Activated T-cell treated with anti-CD3 and anti-CD28 coated beads, Interleukin-2, amount 50 U/mL, for 24 hours (primary cell): ENCODE data around the gene SOX18.

Source experiments
- DNase-seq: peaks from one replicate; pipeline ENCODE4 v3.0.0-alpha.2; 2020
- H3K27ac Mint-ChIP-seq: 2 replicates; pipeline ENCODE4 v1.8.0; 2020; ENCODE audit warnings: mild to moderate bottlenecking, mixed read lengths
- H3K27me3 Mint-ChIP-seq: 2 replicates; pipeline ENCODE4 v1.8.0; 2020; ENCODE audit warnings: mixed read lengths
- H3K36me3 Mint-ChIP-seq: 2 replicates; pipeline ENCODE4 v1.8.0; 2020; ENCODE audit warnings: low read depth, mixed read lengths
- H3K4me1 Mint-ChIP-seq: 2 replicates; pipeline ENCODE4 v1.8.0; 2020; ENCODE audit warnings: low read depth, mixed read lengths
- H3K4me3 Mint-ChIP-seq: 2 replicates; pipeline ENCODE4 v1.8.0; 2020; ENCODE audit warnings: mild to moderate bottlenecking, moderate library complexity, mixed read lengths
- H3K9me3 Mint-ChIP-seq: 2 replicates; pipeline ENCODE4 v1.8.0; 2020; ENCODE audit warnings: mixed read lengths

Gene SOX18

GRCh38 chr20:64083804-64084684 lies 34.6 kb upstream of the SOX18 start, which contains the start of gene LKAAEAR1:
TSS of gene LKAAEAR1 (minus strand) at chr20:64084398. CDS start at chr20:64084219, 179 bp downstream.
- peaks cover 29% of the 10 kb centered on the region for H3K4me1 Mint-ChIP-seq
- H3K27ac Mint-ChIP-seq: no peak within 1 kb of the TSS
- peaks cover 1% of the 10 kb centered on the region for H3K36me3 Mint-ChIP-seq
- no peak for DNase-seq
- no peaks in the 10 kb centered on the region for H3K9me3 Mint-ChIP-seq
- peaks cover 18% of the 10 kb centered on the region for H3K27me3 Mint-ChIP-seq
- peak within 1 kb of the TSS; percentile 75 for H3K4me3 Mint-ChIP-seq

- DNase-seq: peak; percentile 84
- no peak overlapping the region for H3K27ac Mint-ChIP-seq
- H3K27me3 Mint-ChIP-seq: peaks cover 18% of the 10 kb centered on the region
- H3K9me3 Mint-ChIP-seq: no peaks in the 10 kb centered on the region
- peaks cover 33% of the 10 kb centered on the region for H3K4me1 Mint-ChIP-seq
- peaks cover 5% of the 10 kb centered on the region for H3K36me3 Mint-ChIP-seq
- H3K4me3 Mint-ChIP-seq: peak overlapping the region; percentile 66
Measured at GRCh38 chr20:64083378-64083803, 34.0 kb upstream of the SOX18 start.

GRCh38 chr20:64082820-64083377 lies 33.5 kb upstream of the SOX18 start:
- Mint-ChIP-seq H3K4me3 (peak overlapping the region; percentile 66), H3K27ac (no peak overlapping the region), H3K9me3 (no peaks in the 10 kb centered on the region), H3K27me3 (peaks cover 18% of the 10 kb centered on the region), H3K4me1 (peaks cover 37% of the 10 kb centered on the region), H3K36me3 (peaks cover 5% of the 10 kb centered on the region)
- no peak for DNase-seq

DNA sequence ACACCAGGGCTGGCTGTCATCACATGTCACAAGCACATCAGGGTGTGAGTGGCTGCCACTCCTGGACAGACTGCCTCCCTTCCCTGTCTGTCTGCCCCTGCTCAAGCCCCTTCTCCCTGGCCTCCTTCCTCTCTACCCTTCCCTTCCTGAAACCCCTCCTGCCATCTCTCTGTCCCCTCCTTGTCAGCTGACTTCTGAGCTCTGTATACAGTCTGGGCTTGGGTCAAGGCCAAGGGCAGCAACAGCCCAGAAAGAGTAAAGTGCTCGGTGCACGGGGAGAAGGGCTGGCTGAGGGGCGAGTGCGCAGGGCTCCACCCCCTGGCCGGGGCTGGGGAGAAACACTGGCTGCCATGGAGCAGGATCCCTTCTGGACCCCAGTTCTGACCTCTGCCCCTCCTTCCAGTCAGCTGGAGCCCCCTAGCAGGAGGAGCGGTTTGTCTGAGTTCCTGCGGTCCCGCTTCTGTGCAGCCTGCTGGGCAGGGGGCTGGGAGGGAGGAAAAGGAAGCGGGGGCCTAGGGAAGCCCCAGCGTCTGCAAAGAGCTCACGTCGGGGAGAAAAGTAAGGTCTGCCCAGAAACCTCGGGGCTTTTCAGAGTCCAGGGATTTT lies 32.8 kb upstream of the SOX18 start:
- H3K36me3 Mint-ChIP-seq: peaks cover 6% of the 10 kb centered on the region
- H3K9me3 Mint-ChIP-seq: no peaks in the 10 kb centered on the region
- peaks cover 18% of the 10 kb centered on the region for H3K27me3 Mint-ChIP-seq
- H3K4me1 Mint-ChIP-seq: peaks cover 43% of the 10 kb centered on the region
- peak overlapping the region; percentile 29 for H3K4me3 Mint-ChIP-seq
- no peak for DNase-seq
- no peak overlapping the region for H3K27ac Mint-ChIP-seq

DNA sequence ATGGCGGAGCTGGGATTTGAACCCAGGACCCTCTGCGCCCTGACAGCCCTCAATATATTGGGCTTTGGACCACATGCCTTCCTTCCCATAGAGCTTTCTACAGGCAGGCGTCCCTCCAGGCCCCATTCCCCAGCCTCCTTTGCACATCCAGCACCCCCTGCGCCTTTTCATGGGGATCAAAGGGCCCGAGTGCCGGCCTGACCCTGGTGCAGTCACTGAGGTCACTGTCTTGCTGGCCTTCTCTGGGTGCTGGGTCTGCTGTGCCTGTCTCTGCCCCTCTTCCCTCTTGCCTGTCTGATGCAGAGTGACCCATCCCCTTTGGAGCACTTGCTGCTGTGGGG lies 32.2 kb upstream of the SOX18 start:
- H3K27ac Mint-ChIP-seq: no peak overlapping the region
- H3K27me3 Mint-ChIP-seq: peaks cover 18% of the 10 kb centered on the region
- H3K9me3 Mint-ChIP-seq: no peaks in the 10 kb centered on the region
- DNase-seq: no peak
- H3K4me3 Mint-ChIP-seq: no peak overlapping the region
- H3K36me3 Mint-ChIP-seq: peaks cover 6% of the 10 kb centered on the region
- peaks cover 46% of the 10 kb centered on the region for H3K4me1 Mint-ChIP-seq

DNA sequence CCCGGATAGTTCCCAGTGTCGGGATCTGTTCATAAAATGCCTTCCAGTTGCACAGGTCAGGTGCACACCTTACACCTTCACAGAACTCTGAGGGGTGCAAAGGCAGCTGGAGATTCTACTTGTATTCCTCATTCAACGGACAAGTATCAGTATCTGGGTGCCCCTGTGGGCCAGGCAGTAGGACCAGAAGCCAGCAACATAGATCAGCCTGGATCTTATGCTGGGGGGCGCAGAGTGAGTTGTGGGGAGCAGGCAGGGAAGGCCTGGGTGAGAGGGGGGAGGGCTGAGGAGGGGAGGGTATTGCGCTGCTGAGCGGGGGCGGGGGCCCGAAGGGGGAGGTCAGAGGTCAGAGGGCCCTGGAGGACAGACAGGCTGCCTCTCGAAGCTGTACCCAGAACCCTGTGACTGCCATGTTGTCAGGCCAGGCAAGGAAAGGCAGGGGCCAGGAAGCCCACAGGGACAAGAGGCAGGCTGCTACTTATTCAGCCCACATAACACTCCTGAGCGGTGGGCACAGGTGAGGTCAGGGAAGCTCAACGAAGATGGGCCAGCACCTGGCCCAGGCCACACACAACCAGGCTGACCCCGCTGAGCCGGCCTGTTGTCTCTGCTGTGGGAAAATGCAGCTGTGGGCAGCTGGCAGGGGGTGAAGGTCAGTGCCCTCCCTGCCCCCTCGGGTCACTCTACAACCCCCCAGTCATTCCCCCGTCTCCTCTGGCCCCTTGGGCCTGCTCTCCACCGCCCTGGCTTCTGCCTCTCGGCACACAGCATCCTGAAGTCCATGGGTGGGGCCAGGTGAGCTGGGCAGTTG lies 31.6 kb upstream of the SOX18 start:
- Mint-ChIP-seq H3K9me3 (no peaks in the 10 kb centered on the region), H3K27me3 (peaks cover 18% of the 10 kb centered on the region), H3K36me3 (peaks cover 7% of the 10 kb centered on the region), H3K4me1 (peaks cover 46% of the 10 kb centered on the region), H3K27ac (no peak overlapping the region), H3K4me3 (peak overlapping the region; percentile 74)
- DNase-seq: no peak

DNA sequence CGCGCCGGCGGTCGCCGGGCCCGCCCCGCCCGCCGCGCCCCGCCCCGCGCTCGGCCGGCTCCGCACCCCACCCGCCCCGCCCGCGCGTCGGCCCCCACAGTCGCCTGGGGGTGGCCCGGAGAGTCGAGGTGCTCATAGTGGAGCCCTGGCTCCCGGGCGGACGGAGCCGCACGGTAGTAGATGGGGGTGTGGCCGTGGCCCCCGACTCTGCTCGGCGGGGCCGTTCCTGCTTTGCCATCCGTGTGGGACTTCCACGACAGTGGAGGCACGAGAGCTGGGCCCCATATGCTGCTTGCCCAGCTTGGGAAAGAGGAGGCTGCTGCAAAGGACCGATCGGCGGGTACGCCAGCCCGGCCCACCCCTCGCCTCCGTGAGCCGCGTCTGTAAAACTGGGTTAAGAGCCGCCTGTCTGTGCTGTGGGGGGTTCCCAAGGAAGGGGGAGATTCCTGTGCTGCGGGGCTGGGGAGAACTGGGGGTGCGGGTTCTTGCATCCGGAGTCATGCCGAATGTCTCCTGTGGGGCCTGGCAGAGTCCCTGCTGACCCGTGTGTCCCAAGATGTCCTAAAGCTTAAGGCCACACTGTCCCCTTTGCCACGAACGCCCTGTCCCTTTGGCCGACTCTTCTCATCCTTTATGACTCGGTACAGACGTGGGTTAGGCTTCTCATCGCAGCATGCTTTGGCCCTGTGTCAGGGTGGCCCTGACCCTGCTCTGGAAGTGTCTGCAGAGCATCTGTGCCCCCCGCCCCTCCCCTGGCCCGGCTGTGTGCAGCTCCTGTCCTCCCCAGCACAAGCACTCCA lies 30.8 kb upstream of the SOX18 start, which contains the start of gene OPRL1:
OPRL1 (plus strand) TSS at position 70 of the 800 bp plus-strand sequence. CDS start 12,639 bp downstream, outside the sequence.
- DNase-seq: no peak
- Mint-ChIP-seq H3K9me3 (no peaks in the 10 kb centered on the region), H3K4me3 (peak within 1 kb of the TSS; percentile 89), H3K27me3 (peaks cover 14% of the 10 kb centered on the region), H3K27ac (peak within 1 kb of the TSS; percentile 86), H3K36me3 (peaks cover 15% of the 10 kb centered on the region), H3K4me1 (peaks cover 47% of the 10 kb centered on the region)

DNA sequence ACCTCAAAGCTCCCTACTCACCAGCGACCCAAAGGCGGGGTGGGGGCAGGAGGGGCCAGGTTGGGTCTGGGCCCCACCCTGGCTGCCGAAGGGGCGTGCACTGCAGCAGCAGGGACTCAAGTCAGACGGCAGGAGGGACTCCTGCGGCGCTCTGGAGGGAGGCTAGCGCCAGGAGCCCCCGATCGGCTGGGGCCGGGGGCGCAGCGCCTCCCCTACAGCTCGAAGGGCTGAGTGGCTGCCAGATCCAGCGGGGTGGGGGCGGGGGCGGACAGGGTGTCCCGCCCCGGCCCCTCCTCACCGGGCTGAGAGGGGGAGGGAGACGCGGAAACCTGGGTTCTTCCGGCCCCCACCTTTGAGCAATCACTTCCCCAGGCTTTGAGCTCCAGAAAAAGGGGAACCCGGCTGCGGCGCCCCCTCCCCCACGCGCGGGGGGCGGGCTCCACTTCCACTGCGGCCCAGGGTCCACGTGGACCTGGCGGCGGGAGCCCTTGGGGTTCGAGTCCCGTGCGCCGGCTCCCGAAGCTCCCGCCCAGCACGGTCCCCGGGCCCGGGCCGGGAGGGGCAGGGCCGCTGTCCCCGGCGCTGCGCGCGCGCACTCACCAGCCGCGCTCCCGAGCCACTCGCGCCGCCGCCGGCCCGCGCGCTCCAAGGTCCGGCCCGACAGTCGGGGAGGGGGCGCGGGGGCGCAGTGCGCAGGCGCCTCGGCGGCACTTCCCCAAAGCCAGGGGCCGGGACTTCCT lies 30.0 kb upstream of the SOX18 start, which contains the start of gene RGS19:
RGS19 (minus strand) TSS at position 246 of the 740 bp plus-strand sequence. CDS start 2,632 bp downstream, outside the sequence.
- peak within 1 kb of the TSS; percentile 89 for H3K4me3 Mint-ChIP-seq
- peak; percentile 81 for DNase-seq
- H3K27me3 Mint-ChIP-seq: peaks cover 10% of the 10 kb centered on the region
- H3K9me3 Mint-ChIP-seq: no peaks in the 10 kb centered on the region
- peak within 1 kb of the TSS; percentile 86 for H3K27ac Mint-ChIP-seq
- H3K4me1 Mint-ChIP-seq: peaks cover 47% of the 10 kb centered on the region
- peaks cover 22% of the 10 kb centered on the region for H3K36me3 Mint-ChIP-seq

GRCh38 chr20:64078934-64079272 lies 29.5 kb upstream of the SOX18 start:
- Mint-ChIP-seq H3K36me3 (peaks cover 27% of the 10 kb centered on the region), H3K4me3 (peak overlapping the region; percentile 89), H3K4me1 (peaks cover 43% of the 10 kb centered on the region), H3K9me3 (no peaks in the 10 kb centered on the region), H3K27ac (peak overlapping the region; percentile 86), H3K27me3 (peaks cover 6% of the 10 kb centered on the region)
- no peak for DNase-seq

DNA sequence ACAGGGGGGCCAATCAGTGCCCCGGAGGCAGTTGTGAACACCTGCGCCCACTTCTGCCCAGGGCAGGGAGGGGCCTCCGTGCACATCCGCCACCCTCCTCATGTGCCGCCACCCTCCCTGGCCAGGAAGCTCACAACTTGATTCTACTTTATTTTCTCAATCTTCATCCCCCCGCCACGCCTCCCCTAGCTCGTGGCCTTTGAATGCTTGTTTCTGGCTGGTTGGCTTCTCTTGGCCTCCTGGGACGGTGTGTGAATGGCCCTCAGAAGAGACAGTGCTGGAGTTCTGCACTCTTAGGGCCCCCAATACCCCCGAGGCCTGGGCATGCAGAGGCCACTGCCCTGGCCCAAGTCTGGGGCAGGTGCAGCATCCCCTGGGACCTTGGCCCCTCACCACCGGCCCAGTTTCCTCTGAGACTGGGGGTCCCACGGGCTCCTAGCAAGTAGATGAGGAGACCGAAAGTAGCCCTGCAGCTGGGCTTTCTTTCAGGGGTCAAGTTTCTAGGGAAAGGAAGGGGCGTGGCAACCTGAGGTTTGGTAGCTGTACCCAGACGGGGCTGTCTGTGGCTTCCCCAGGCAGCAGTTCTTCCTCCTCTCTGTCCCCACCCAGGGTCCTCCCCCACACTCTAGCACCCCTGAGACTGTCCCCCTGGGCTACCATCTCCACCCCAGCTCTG lies 28.6 kb upstream of the SOX18 start:
- H3K27me3 Mint-ChIP-seq: peaks cover 6% of the 10 kb centered on the region
- peaks cover 40% of the 10 kb centered on the region for H3K4me1 Mint-ChIP-seq
- H3K4me3 Mint-ChIP-seq: peak overlapping the region; percentile 89
- no peaks in the 10 kb centered on the region for H3K9me3 Mint-ChIP-seq
- peak overlapping the region; percentile 91 for H3K27ac Mint-ChIP-seq
- peaks cover 35% of the 10 kb centered on the region for H3K36me3 Mint-ChIP-seq
- DNase-seq: peak; percentile 67

DNA sequence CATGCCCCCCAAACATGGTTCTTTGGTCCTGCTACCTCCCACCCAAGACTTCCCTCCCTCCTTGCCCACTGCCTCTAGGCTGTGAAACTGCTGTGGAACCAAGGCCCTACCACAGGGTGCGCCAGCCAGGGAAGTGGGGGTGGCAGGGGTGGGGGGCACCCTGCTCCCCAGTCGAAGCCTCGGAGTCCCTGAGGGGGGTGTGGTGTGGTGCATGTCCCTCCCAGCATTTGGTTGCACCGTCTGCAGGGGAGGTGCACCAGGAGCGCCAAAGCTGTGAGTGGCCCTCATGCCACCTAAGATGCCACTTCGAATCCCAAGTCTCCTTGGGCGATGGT lies 28.1 kb upstream of the SOX18 start:
- no peaks in the 10 kb centered on the region for H3K9me3 Mint-ChIP-seq
- H3K36me3 Mint-ChIP-seq: peaks cover 39% of the 10 kb centered on the region
- DNase-seq: no peak
- H3K27ac Mint-ChIP-seq: peak overlapping the region; percentile 91
- H3K27me3 Mint-ChIP-seq: peaks cover 6% of the 10 kb centered on the region
- H3K4me1 Mint-ChIP-seq: peaks cover 37% of the 10 kb centered on the region
- H3K4me3 Mint-ChIP-seq: peak overlapping the region; percentile 89

GRCh38 chr20:64077094-64077493 lies 27.7 kb upstream of the SOX18 start:
- H3K9me3 Mint-ChIP-seq: no peaks in the 10 kb centered on the region
- peak overlapping the region; percentile 89 for H3K4me3 Mint-ChIP-seq
- peaks cover 43% of the 10 kb centered on the region for H3K36me3 Mint-ChIP-seq
- H3K27me3 Mint-ChIP-seq: peaks cover 5% of the 10 kb centered on the region
- peaks cover 33% of the 10 kb centered on the region for H3K4me1 Mint-ChIP-seq
- peak overlapping the region; percentile 91 for H3K27ac Mint-ChIP-seq
- peak; percentile 66 for DNase-seq
